A673 (cell line): ENCODE data around the gene PASK. TPM values are rescaled to one million over a fixed set of nuclear protein-coding genes. Genes with fewer than 3 reads are reported as not detected.

Source experiments
- BruUV-seq: library from RNA; stranded (reverse); fragments of 400-500 nt; replicated peaks from 2 replicates; lab custom pipeline; 2021; lab: Mats Ljungman, UMichigan
- CTCF ChIA-PET: fragments of 300-600 bp; sonication (Branson Sonifier 250); formaldehyde crosslinking; loops from one replicate; lab custom pipeline; 2022; ENCODE audit warnings: antibody characterized with exemption; lab: Charles Lee
- POLR2A ChIA-PET: fragments of 300-600 bp; sonication (Branson Sonifier 250); formaldehyde crosslinking; loops from one replicate; lab custom pipeline; 2022; ENCODE audit warnings: antibody characterized with exemption; ENCODE audit not compliant: low non-redundant PET; lab: Charles Lee
- DNase-seq: peaks from one replicate; pipeline ENCODE4 v3.0.0-alpha.2; 2015; ENCODE audit warnings: low spot score
- H3K27ac ChIP-seq: fragments of 200-600 bp; sonication (generic); 2 replicates; pipeline ENCODE4 v1.5.1; 2016; ENCODE audit warnings: mixed run types, low read depth, mild to moderate bottlenecking, mixed read lengths, antibody characterized with exemption, low read length; ENCODE audit not compliant: poor library complexity, severe bottlenecking
- H3K27me3 ChIP-seq: fragments of 200-600 bp; sonication (generic); replicated peaks from 2 replicates; pipeline ENCODE4 v1.6.1; 2017; ENCODE audit warnings: mixed run types, low read depth, mild to moderate bottlenecking, mixed read lengths, antibody characterized with exemption, low read length; ENCODE audit not compliant: insufficient read depth, poor library complexity
- H3K36me3 ChIP-seq: fragments of 200-600 bp; sonication (generic); 2 replicates; pipeline ENCODE4 v1.6.1; 2016; ENCODE audit warnings: mixed run types, mild to moderate bottlenecking, mixed read lengths, antibody characterized with exemption, low read length; ENCODE audit not compliant: insufficient read depth, poor library complexity, severe bottlenecking
- H3K4me1 ChIP-seq: fragments of 200-600 bp; sonication (generic); 2 replicates; pipeline ENCODE4 v1.6.1; 2017; ENCODE audit warnings: mixed run types, mild to moderate bottlenecking, mixed read lengths, antibody characterized with exemption, low read length; ENCODE audit not compliant: insufficient read depth, poor library complexity, severe bottlenecking
- H3K4me3 ChIP-seq: fragments of 200-600 bp; sonication (generic); 2 replicates; pipeline ENCODE4 v1.5.1; 2016; ENCODE audit warnings: low read depth, mixed run types, mild to moderate bottlenecking, mixed read lengths, low read length; ENCODE audit not compliant: poor library complexity, severe bottlenecking
- H3K9me3 ChIP-seq: fragments of 200-600 bp; sonication (generic); 2 replicates; pipeline ENCODE4 v1.6.1; 2016; ENCODE audit warnings: mixed run types, low read depth, mild to moderate bottlenecking, mixed read lengths, antibody characterized with exemption, low read length; ENCODE audit not compliant: poor library complexity, severe bottlenecking
- EZH2 ChIP-seq: fragments of 200-600 bp; sonication (generic); IDR thresholded peaks from 2 replicates; pipeline ENCODE4 v1.6.1; 2017; ENCODE audit warnings: borderline replicate concordance, low read depth, mild to moderate bottlenecking, mixed read lengths, antibody characterized with exemption, low read length; ENCODE audit not compliant: poor library complexity, severe bottlenecking
- intact Hi-C: fragments of 100-400 bp; cut with micrococcal nuclease; formaldehyde crosslinking; loops from one replicate; pipeline ENCODE4 v1.10.0; 2022; ENCODE audit not compliant: unreplicated experiment
- total RNA-seq: library from RNA; stranded (reverse); gene quantifications from 2 replicates; pipeline ENCODE4 v1.2.3, GENCODE V29; 2021
- TF ChIP-seq, protein P1 (sequence below): fragments of 300-800, 200-600 bp; sonication (generic); conservative IDR thresholded peaks from 2 replicates; pipeline ENCODE4 v1.5.1; 2017; ENCODE audit warnings: low read depth, mild to moderate bottlenecking, antibody characterized with exemption, low read length, moderate library complexity, mixed read lengths

PASK gene
- total RNA-seq, 1 experiment from 2014 or later, result 59.4 TPM

DNA sequence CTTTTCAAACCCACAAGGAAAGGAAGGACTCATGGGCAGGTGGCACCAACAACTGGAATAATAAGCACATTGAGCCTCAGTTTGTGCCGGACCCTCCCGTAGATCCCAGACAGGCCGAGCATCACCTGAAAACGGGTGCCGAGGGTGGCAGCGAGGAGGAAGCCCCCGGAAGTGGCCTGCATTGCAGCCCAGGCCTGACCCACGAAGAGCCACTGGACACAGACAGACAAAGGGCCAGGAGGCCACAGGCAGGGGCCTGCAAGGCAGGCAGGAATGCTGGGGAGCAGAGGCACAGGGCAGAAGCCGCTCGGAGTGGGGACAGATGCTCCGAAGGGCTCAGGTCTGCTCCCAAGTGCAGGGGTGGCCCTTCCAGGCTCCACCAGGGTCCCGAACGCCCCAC, 78.9 kb downstream of the PASK start:
- CTCF ChIA-PET, result no interaction called here
- intact Hi-C loops, result loop anchor here (10.0 kb wide), 1 partner anchor 156 kb away; no protein-coding TSS in a partner anchor

DNA sequence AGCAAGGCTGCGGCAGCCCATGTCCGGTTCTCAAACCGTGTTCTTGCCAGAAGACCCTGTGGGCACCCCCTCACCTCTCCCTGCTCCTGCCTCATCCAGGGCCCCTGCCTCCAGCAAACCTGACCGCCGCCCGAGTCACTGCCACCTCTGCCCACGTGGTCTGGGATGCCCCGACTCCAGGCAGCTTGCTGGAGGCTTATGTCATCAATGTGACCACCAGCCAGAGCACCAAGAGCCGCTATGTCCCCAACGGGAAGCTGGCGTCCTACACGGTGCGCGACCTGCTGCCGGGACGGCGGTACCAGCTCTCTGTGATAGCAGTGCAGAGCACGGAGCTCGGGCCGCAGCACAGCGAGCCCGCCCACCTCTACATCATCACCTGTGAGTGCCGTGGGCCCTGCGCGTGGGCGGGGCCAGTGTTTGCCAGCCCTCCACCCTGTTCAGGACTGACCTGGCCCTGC, 79.4 kb downstream of the PASK start:
- Histone ChIP-seq H3K9me3 (no peaks in the 10 kb centered on the region), H3K4me3 (no peak overlapping the region), H3K27ac (no peak overlapping the region), H3K36me3 (no peaks in the 10 kb centered on the region), H3K4me1 (no peaks in the 10 kb centered on the region), H3K27me3 (no peaks in the 10 kb centered on the region)
- ChIA-PET CTCF (no interaction called here), POLR2A (no interaction called here)
- BruUV-seq, result no TSS peak
- no peak for DNase-seq
- TF ChIP-seq, protein P1, sequence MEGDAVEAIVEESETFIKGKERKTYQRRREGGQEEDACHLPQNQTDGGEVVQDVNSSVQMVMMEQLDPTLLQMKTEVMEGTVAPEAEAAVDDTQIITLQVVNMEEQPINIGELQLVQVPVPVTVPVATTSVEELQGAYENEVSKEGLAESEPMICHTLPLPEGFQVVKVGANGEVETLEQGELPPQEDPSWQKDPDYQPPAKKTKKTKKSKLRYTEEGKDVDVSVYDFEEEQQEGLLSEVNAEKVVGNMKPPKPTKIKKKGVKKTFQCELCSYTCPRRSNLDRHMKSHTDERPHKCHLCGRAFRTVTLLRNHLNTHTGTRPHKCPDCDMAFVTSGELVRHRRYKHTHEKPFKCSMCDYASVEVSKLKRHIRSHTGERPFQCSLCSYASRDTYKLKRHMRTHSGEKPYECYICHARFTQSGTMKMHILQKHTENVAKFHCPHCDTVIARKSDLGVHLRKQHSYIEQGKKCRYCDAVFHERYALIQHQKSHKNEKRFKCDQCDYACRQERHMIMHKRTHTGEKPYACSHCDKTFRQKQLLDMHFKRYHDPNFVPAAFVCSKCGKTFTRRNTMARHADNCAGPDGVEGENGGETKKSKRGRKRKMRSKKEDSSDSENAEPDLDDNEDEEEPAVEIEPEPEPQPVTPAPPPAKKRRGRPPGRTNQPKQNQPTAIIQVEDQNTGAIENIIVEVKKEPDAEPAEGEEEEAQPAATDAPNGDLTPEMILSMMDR, result no peak
- no peak for TF ChIP-seq EZH2
- intact Hi-C loops, result loop anchor here (10.0 kb wide), 1 partner anchor 155 kb away; no protein-coding TSS in a partner anchor

More for the DNA sequence above, 78.9 kb downstream of the PASK start:
- H3K36me3 ChIP-seq, result no peaks in the 10 kb centered on the region
- H3K27ac ChIP-seq, result no peak overlapping the region
- no peak overlapping the region for H3K4me3 ChIP-seq
- H3K9me3 ChIP-seq, result no peaks in the 10 kb centered on the region
- H3K27me3 ChIP-seq, result no peaks in the 10 kb centered on the region
- TF ChIP-seq, protein P1, result no peak
- TF ChIP-seq EZH2, result no peak
- no TSS peak for BruUV-seq
- POLR2A ChIA-PET, result no interaction called here
- no peak for DNase-seq
- no peaks in the 10 kb centered on the region for H3K4me1 ChIP-seq

DNA sequence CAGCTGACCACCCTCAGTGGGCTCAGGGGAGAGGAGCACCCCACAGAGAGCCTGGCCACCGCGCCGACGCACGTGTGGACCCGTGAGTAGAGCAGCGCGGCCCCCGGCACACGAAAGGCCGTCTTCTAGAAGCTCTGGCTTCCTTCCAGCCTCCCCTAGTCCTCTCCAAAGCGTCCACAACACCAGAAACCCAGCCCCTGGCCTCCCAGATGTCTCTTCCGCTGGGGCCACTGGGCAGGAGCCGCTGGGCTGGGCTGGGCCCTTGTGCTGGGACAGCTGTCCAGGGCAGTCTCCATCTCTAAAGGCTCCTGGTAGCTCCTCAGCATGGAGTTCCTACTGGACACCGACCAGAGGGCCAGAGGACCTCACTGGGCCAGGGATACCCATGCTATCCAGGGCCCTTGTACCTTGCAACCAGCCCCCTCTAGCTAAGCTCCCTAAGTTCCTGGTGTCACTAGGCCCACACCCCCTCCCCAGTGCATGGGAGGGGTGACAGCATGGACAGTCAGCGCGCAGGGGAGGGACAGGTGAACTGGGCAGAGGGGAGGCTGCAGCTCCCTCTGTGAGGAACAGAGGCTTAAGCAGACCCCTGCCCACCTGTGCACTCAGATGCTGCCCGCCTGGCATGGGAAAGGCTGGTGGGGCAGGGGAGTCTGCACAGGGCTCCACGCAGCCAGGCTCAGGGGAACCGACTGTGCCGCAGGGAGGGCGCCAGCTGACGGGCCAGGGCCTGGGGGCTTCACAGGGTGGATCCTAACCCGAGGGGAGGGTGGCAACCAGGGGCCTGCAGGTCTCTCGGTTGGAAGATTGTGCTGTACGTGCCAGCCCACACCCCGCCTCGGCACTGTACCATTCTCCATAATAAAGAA, 80.1 kb downstream of the PASK start:
- H3K36me3 ChIP-seq, result no peaks in the 10 kb centered on the region
- H3K4me3 ChIP-seq, result no peak overlapping the region
- intact Hi-C loops, result no loop called here
- BruUV-seq, result no TSS peak
- H3K9me3 ChIP-seq, result no peaks in the 10 kb centered on the region
- no peak for DNase-seq
- no peaks in the 10 kb centered on the region for H3K4me1 ChIP-seq
- no peak for TF ChIP-seq EZH2
- TF ChIP-seq, protein P1, result no peak
- H3K27me3 ChIP-seq, result no peaks in the 10 kb centered on the region
- CTCF ChIA-PET, result interaction anchor here (1.7 kb wide), 1 partner anchor 155 kb away, joined by 3 read pairs; no protein-coding TSS in a partner anchor
- no peak overlapping the region for H3K27ac ChIP-seq
- POLR2A ChIA-PET, result no interaction called here
